ENCODE data around the gene CYP46A1. TPM values are rescaled to one million over a fixed set of nuclear protein-coding genes. Genes with fewer than 3 reads are reported as not detected.
A peak's percentile ranks its signal among the peaks of the same experiment; 100 is the strongest.

Gene CYP46A1
- total and polyA plus RNA-seq, 12 donors = 0.67 to 5.9 (median 2.1) TPM

GRCh38 chr14:99754141-99755067, 70.3 kb downstream of the CYP46A1 start:
- Histone ChIP-seq H3K27me3 (no peaks in the 10 kb centered on the region), H3K4me1 (replicated peaks in 1 of 2) (peaks cover 55 to 75% of the 10 kb centered on the region in 2 donors), H3K36me3 (replicated peaks in 1 of 2) (no peaks in the 10 kb centered on the region), H3K9me3 (replicated peaks in 1 of 3) (no peaks in the 10 kb centered on the region), H3K27ac (peak overlapping the region in 3 of 5 donors; percentile 10 to 94 (median 84)), H3K4me3 (no peak overlapping the region)
- 53 to 73% (median 65%) methylated on average over 14 to 24 of the region's 24 CpGs for WGBS, 4 donors
- peak; percentile 46 to 80 (median 73) for DNase-seq
- TF ChIP-seq POLR2A (IDR thresholded peaks at IDR 0.05) = peak in 1 of 2 donors; percentile 21
- TF ChIP-seq, protein P1, sequence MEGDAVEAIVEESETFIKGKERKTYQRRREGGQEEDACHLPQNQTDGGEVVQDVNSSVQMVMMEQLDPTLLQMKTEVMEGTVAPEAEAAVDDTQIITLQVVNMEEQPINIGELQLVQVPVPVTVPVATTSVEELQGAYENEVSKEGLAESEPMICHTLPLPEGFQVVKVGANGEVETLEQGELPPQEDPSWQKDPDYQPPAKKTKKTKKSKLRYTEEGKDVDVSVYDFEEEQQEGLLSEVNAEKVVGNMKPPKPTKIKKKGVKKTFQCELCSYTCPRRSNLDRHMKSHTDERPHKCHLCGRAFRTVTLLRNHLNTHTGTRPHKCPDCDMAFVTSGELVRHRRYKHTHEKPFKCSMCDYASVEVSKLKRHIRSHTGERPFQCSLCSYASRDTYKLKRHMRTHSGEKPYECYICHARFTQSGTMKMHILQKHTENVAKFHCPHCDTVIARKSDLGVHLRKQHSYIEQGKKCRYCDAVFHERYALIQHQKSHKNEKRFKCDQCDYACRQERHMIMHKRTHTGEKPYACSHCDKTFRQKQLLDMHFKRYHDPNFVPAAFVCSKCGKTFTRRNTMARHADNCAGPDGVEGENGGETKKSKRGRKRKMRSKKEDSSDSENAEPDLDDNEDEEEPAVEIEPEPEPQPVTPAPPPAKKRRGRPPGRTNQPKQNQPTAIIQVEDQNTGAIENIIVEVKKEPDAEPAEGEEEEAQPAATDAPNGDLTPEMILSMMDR (IDR thresholded peaks at IDR 0.05) = no peak
- intact Hi-C loops (cut with DNase I) = no loop called here

DNA sequence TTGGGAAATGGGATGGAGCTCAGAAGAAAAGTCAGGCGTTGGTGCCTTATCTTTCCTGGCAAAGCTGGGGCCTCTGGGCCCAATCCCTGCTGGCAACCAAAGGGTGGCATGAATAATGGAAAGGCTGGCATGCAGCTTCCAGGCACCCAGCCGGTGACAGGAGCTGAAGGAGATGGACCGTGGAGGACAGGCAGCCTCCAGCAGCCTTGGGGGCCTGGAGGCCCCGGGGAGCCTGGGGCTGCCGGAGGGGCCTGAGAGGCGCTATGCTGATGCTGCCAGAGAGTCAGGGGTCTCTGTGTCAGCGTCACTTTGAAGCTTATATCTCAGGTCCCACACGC, 70.9 kb downstream of the CYP46A1 start:
- no peak for TF ChIP-seq POLR2A (IDR thresholded peaks at IDR 0.05)
- TF ChIP-seq, protein P1 (IDR thresholded peaks at IDR 0.05) = no peak
- Histone ChIP-seq H3K4me1 (replicated peaks in 1 of 2) (peaks cover 49 to 68% of the 10 kb centered on the region in 2 donors), H3K36me3 (replicated peaks in 1 of 2) (no peaks in the 10 kb centered on the region), H3K9me3 (replicated peaks in 1 of 3) (no peaks in the 10 kb centered on the region), H3K27ac (peak overlapping the region in 3 of 5 donors; percentile 10 to 94 (median 84)), H3K27me3 (no peaks in the 10 kb centered on the region), H3K4me3 (no peak overlapping the region)
- 54 to 68% (median 58%) methylated on average over 6 to 8 of the region's 8 CpGs for WGBS, 4 donors
- intact Hi-C loops (cut with DNase I) = no loop called here
- peak in 5 of 7 donors; percentile 24 to 63 (median 56) for DNase-seq

- 26 to 41% (median 34%) methylated on average over 7 to 21 of the region's 21 CpGs for WGBS, 4 donors
- H3K9me3 ChIP-seq (replicated peaks in 1 of 3) = no peaks in the 10 kb centered on the region
- H3K4me1 ChIP-seq (replicated peaks in 1 of 2) = peaks cover 46 to 65% of the 10 kb centered on the region in 2 donors
- no peak overlapping the region for H3K4me3 ChIP-seq
- no peaks in the 10 kb centered on the region for H3K27me3 ChIP-seq
- peak; percentile 93 to 98 (median 96) for DNase-seq
- intact Hi-C loops (cut with DNase I) = no loop called here
- H3K36me3 ChIP-seq (replicated peaks in 1 of 2) = no peaks in the 10 kb centered on the region
- TF ChIP-seq POLR2A (IDR thresholded peaks at IDR 0.05) = no peak
- TF ChIP-seq, protein P1 (IDR thresholded peaks at IDR 0.05) = no peak
- peak overlapping the region in 4 of 5 donors; percentile 57 to 94 (median 84) for H3K27ac ChIP-seq
Measured at GRCh38 chr14:99755629-99756603, 71.8 kb downstream of the CYP46A1 start.

- H3K4me1 ChIP-seq (replicated peaks in 1 of 2) = peaks cover 46 to 59% of the 10 kb centered on the region in 2 donors
- H3K9me3 ChIP-seq (replicated peaks in 1 of 3) = no peaks in the 10 kb centered on the region
- H3K4me3 ChIP-seq = no peak overlapping the region
- intact Hi-C loops (cut with DNase I) = no loop called here
- DNase-seq = peak in 1 of 7 donors; percentile 29
- no peaks in the 10 kb centered on the region for H3K36me3 ChIP-seq (replicated peaks in 1 of 2)
- TF ChIP-seq POLR2A (IDR thresholded peaks at IDR 0.05) = no peak
- TF ChIP-seq, protein P1 (IDR thresholded peaks at IDR 0.05) = no peak
- H3K27me3 ChIP-seq = no peaks in the 10 kb centered on the region
- 90 to 96% (median 93%) methylated on average over 20 to 21 of the region's 21 CpGs for WGBS, 4 donors
- H3K27ac ChIP-seq = peak overlapping the region in 3 of 5 donors; percentile 83 to 94 (median 84)
Measured at GRCh38 chr14:99756796-99757195, 72.7 kb downstream of the CYP46A1 start.
